Measurements from ENCODE around the gene POLR3G.

The POLR3G gene

GRCh38 chr5:90503596-90503995 lies 28.9 kb downstream of the POLR3G start:
- no peak for DNase-seq (ENCODE audit: low read depth)

- DNase-seq (ENCODE audit: low read depth) = no peak
Measured at GRCh38 chr5:90504743-90505142, 30.1 kb downstream of the POLR3G start.

GRCh38 chr5:90506221-90506620 lies 31.6 kb downstream of the POLR3G start:
- DNase-seq (ENCODE audit: low read depth) = no peak

- DNase-seq (ENCODE audit: low read depth) = no peak
Measured at GRCh38 chr5:90510438-90510837, 35.8 kb downstream of the POLR3G start.

- DNase-seq (ENCODE audit: low read depth) = no peak
Measured at GRCh38 chr5:90514520-90514919, 39.9 kb downstream of the POLR3G start.

GRCh38 chr5:90518661-90519060 lies 44.0 kb downstream of the POLR3G start:
- DNase-seq (ENCODE audit: low read depth) = no peak

- no peak for DNase-seq (ENCODE audit: low read depth)
Measured at GRCh38 chr5:90519081-90519480, 44.4 kb downstream of the POLR3G start.

GRCh38 chr5:90528601-90529193 lies 54.0 kb downstream of the POLR3G start:
- no peak for DNase-seq (ENCODE audit: low read depth)

- DNase-seq (ENCODE audit: low read depth) = peak; percentile 91
Measured at GRCh38 chr5:90529194-90529938, 54.7 kb downstream of the POLR3G start, which contains the start of gene LYSMD3. TSS of gene LYSMD3 (minus strand) at chr5:90529584. CDS start at chr5:90525289, 4,295 bp downstream.

- peak; percentile 25 for DNase-seq (ENCODE audit: low read depth)
Measured at GRCh38 chr5:90529939-90530677, 55.4 kb downstream of the POLR3G start.

- no peak for DNase-seq (ENCODE audit: low read depth)
Measured at GRCh38 chr5:90530736-90531487, 56.2 kb downstream of the POLR3G start.

GRCh38 chr5:90533794-90534193 lies 59.1 kb downstream of the POLR3G start:
- no peak for DNase-seq (ENCODE audit: low read depth)

GRCh38 chr5:90534922-90535321 lies 60.3 kb downstream of the POLR3G start:
- no peak for DNase-seq (ENCODE audit: low read depth)

- no peak for DNase-seq (ENCODE audit: low read depth)
Measured at GRCh38 chr5:90542827-90543519, 68.3 kb downstream of the POLR3G start.

GRCh38 chr5:90545511-90545910 lies 70.8 kb downstream of the POLR3G start:
- no peak for DNase-seq (ENCODE audit: low read depth)

- DNase-seq (ENCODE audit: low read depth) = no peak
Measured at GRCh38 chr5:90546216-90546837, 71.7 kb downstream of the POLR3G start.

- DNase-seq (ENCODE audit: low read depth) = no peak
Measured at GRCh38 chr5:90547072-90547536, 72.4 kb downstream of the POLR3G start.

GRCh38 chr5:90548069-90548593 lies 73.5 kb downstream of the POLR3G start:
- DNase-seq (ENCODE audit: low read depth) = no peak

GRCh38 chr5:90549223-90549622 lies 74.6 kb downstream of the POLR3G start:
- DNase-seq (ENCODE audit: low read depth) = no peak

GRCh38 chr5:90549729-90550275 lies 75.1 kb downstream of the POLR3G start:
- DNase-seq (ENCODE audit: low read depth) = no peak

Data from stimulated activated CD8-positive, alpha-beta memory T cell treated with anti-CD3 and anti-CD28 coated beads, Interleukin-15, amount 100 ng/mL, for 24 hours (primary cell).